Dermis microvascular lymphatic vessel endothelial cell (primary cell): ENCODE measurements around the gene PRDM9. TPM values are rescaled to one million over a fixed set of nuclear protein-coding genes. Genes with fewer than 3 reads are reported as not detected.
"Not testable (repeated sequence)": the region's sequence is repeated elsewhere in the genome, so short reads cannot be mapped to it uniquely, and the experiment has no call there.

Experiments
- DNase-seq, 2 donors: peaks; one replicate each; pipeline versions ENCODE4 v3.0.0 to v3.0.0-alpha.2; 2010; ENCODE audit warnings: low read depth in 2 of 2
- total RNA-seq: library from RNA; depleted of rRNA; stranded (reverse); fragments of >200 nt; gene quantifications from 2 replicates; pipeline ENCODE4 v1.2.1, GENCODE V29; 2014

The PRDM9 gene
- total RNA-seq, 1 donor from 2014 or later, result not detected

DNA sequence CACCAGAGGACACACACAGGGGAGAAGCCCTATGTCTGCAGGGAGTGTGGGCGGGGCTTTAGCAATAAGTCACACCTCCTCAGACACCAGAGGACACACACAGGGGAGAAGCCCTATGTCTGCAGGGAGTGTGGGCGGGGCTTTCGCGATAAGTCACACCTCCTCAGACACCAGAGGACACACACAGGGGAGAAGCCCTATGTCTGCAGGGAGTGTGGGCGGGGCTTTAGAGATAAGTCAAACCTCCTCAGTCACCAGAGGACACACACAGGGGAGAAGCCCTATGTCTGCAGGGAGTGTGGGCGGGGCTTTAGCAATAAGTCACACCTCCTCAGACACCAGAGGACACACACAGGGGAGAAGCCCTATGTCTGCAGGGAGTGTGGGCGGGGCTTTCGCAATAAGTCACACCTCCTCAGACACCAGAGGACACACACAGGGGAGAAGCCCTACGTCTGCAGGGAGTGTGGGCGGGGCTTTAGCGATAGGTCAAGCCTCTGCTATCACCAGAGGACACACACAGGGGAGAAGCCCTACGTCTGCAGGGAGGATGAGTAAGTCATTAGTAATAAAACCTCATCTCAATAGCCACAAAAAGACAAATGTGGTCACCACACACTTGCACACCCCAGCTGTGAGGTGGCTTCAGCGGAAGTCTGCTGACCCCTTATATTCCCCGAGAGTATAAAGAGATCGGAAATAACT lies 20.0 kb downstream of the PRDM9 start:
- not testable (repeated sequence) for DNase-seq

DNA sequence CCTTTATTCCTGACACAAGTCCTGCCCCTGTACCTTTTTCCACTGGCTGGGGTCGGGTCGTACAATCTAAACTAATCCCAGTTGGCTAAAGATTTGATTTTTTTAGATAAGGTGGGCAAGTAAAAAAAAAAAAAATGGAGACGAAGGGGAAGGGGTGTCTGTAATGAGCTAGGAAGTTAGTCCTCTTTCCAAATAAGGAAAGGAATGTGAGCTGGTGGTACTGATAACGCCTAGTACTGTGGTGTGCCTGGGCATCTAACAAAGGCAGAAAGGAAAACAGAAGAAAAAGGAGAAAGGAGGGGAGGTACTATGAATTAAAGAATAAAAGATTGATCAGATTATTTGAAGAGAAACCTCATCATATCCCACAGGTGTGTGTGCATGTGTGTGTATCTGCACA lies 21.3 kb downstream of the PRDM9 start:
- DNase-seq, result no peak

DNA sequence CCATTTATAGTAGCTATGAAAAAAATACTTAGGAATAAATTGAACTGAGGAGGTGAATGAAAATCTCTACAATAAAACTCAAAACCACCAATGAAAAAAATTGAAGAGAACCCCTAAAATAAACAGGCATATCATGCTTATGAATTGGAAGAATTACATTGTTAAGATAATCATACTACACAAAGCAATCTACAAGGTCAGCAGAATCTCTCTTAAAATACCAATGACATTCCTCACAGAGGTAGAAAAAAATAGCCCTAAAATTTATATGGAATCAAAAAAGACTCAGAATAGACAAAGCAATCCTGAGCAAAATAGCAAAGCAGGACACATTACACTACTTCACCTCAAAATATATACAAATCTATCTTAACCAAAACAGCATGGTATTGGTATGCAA lies 23.2 kb downstream of the PRDM9 start:
- no peak for DNase-seq

GRCh38 chr5:23571059-23571458 lies 63.6 kb downstream of the PRDM9 start:
- no peak for DNase-seq
